Measurements from ENCODE around the gene OR7D2.

OR7D2 gene

DNA sequence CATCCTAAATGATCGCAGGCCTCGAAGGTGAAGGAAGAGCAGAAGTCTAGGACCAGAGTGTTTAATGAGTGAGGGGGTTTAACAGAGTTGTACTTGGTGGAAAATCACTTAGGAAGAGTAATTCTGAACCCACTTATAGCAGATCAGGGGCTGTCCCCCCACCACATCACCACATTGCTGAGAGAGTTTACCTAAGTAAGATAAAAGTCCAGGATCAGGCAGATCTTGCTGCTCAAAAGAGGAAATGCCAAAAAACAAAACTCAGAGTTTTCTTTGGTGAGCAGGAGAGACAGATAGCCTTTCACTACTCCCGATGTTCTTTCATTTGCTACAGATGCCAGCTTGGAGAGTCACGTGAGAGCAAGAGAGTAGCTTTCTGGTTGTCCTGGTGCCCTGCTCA lies 23.2 kb upstream of the OR7D2 start:
- Histone ChIP-seq H3K4me3 (ENCODE audit: extremely low read depth, insufficient read depth, low read length, poor library complexity, severe bottlenecking) (no peak overlapping the region), H3K27ac (ENCODE audit: low read depth, low read length, severe bottlenecking) (no peak overlapping the region), H3K36me3 (ENCODE audit: control insufficient read depth, insufficient read depth, low read length) (peaks cover 97% of the 10 kb centered on the region), H3K9me3 (ENCODE audit: control insufficient read depth, low read length) (peaks cover 67% of the 10 kb centered on the region), H3K4me1 (ENCODE audit: control insufficient read depth, insufficient read depth, low read length, poor library complexity, severe bottlenecking) (no peaks in the 10 kb centered on the region)
- WGBS, 2 experiments (ENCODE audit: insufficient coverage in 2 of 2) = 100% methylated on average over 2 to 4 of the region's 4 CpGs

DNA sequence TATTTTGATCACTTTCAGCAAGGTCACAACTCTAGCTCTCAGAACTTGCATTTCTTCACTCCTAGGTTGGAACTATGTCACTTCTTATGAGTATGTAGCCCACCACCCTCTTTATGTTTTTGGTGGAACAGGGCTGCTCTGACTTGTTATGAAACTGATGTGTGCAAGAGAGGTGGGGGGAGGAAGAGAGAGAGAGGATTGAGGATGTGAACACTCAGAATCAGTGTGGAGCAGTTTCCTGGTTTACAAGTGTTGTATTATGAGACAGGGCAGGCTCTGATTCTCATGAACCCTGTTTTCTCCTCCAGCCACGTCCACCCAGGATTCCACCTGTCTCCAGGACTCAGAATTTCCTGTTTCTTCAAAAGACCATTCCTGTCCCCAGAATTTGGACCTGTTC lies 22.5 kb upstream of the OR7D2 start:
- WGBS, 2 experiments (ENCODE audit: insufficient coverage in 2 of 2) = 88 to 93% methylated on average over 1 of the region's 1 CpG

DNA sequence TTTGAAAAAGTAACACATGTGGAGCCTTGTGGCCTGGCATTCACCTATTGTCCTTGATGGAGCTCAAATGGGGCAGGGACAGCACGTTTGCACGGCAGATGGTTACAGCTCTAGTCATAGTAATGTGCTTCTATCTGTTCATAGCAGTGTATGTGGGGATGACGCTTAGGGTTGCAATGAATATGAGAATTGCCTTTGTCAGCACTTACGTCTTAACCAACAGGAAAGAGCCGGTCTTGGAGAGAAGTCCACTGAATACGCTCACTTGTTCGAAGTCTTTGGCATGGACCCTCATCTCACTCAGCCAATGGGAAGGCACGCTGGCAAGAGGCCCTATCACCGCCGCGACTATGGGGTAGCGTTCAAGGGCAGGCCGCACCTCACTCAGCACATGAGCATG lies 18.9 kb upstream of the OR7D2 start:
- Histone ChIP-seq H3K9me3 (ENCODE audit: control insufficient read depth, low read length) (peaks cover 52% of the 10 kb centered on the region), H3K4me1 (ENCODE audit: control insufficient read depth, insufficient read depth, low read length, poor library complexity, severe bottlenecking) (no peaks in the 10 kb centered on the region), H3K36me3 (ENCODE audit: control insufficient read depth, insufficient read depth, low read length) (peaks cover 100% of the 10 kb centered on the region), H3K4me3 (ENCODE audit: extremely low read depth, insufficient read depth, low read length, poor library complexity, severe bottlenecking) (no peak overlapping the region), H3K27ac (ENCODE audit: low read depth, low read length, severe bottlenecking) (no peak overlapping the region)
- WGBS, 2 experiments (ENCODE audit: insufficient coverage in 2 of 2) = 92 to 95% methylated on average over 13 of the region's 13 CpGs

More for the DNA sequence above, 22.5 kb upstream of the OR7D2 start:
- Histone ChIP-seq H3K9me3 (ENCODE audit: control insufficient read depth, low read length) (peaks cover 67% of the 10 kb centered on the region), H3K4me3 (ENCODE audit: extremely low read depth, insufficient read depth, low read length, poor library complexity, severe bottlenecking) (no peak overlapping the region), H3K4me1 (ENCODE audit: control insufficient read depth, insufficient read depth, low read length, poor library complexity, severe bottlenecking) (no peaks in the 10 kb centered on the region), H3K27ac (ENCODE audit: low read depth, low read length, severe bottlenecking) (no peak overlapping the region), H3K36me3 (ENCODE audit: control insufficient read depth, insufficient read depth, low read length) (peaks cover 97% of the 10 kb centered on the region)

DNA sequence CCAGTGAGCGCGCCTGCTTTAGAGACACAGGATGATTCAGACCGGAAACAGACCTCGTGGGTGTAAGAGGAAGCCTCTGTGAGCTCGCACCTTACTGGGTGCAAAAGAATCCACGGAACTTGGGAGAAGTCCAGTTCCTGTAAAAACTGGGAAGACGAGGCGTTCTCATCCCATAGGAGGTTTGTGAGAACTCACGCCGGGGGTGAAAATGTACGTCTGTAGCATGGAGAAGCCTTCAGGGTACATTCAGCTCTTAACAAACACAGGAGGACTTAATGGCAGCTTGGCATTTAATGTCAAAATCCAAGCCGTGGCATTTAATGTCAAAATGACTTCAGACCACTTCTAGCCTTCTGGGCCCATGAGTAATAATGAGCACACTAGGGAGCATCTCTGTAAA lies 17.4 kb upstream of the OR7D2 start:
- Histone ChIP-seq H3K27ac (ENCODE audit: low read depth, low read length, severe bottlenecking) (no peak overlapping the region), H3K4me1 (ENCODE audit: control insufficient read depth, insufficient read depth, low read length, poor library complexity, severe bottlenecking) (no peaks in the 10 kb centered on the region), H3K9me3 (ENCODE audit: control insufficient read depth, low read length) (peaks cover 43% of the 10 kb centered on the region), H3K4me3 (ENCODE audit: extremely low read depth, insufficient read depth, low read length, poor library complexity, severe bottlenecking) (no peak overlapping the region), H3K36me3 (ENCODE audit: control insufficient read depth, insufficient read depth, low read length) (peaks cover 90% of the 10 kb centered on the region)
- WGBS, 2 experiments (ENCODE audit: insufficient coverage in 2 of 2) = 94 to 98% methylated on average over 12 of the region's 12 CpGs

DNA sequence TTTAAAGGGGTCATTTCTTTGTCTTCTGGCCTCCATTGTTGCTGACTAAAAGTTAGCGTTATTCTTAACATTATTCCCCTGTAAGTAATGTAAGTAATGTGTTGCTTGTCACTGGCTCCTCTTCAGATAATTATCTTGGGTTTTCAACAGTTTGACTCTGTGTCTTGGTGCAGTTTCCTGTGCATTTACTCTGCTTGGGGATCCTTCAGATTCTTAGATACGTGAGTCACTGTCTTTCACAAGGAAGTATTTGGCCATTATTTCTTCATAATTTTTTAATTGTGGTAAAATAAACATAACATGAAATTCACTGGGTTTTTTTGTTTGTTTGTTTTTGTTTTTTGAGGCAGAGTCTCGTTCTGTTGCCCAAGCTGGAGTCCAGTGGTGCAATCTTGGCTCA lies 13.5 kb upstream of the OR7D2 start:
- whole genome bisulfite sequencing, 2 experiments (ENCODE audit: insufficient coverage in 2 of 2) = 80 to 100% methylated on average over 1 of the region's 3 CpGs
- Histone ChIP-seq H3K27ac (ENCODE audit: low read depth, low read length, severe bottlenecking) (no peak overlapping the region), H3K9me3 (ENCODE audit: control insufficient read depth, low read length) (peaks cover 26% of the 10 kb centered on the region), H3K4me1 (ENCODE audit: control insufficient read depth, insufficient read depth, low read length, poor library complexity, severe bottlenecking) (no peaks in the 10 kb centered on the region), H3K36me3 (ENCODE audit: control insufficient read depth, insufficient read depth, low read length) (peaks cover 51% of the 10 kb centered on the region), H3K4me3 (ENCODE audit: extremely low read depth, insufficient read depth, low read length, poor library complexity, severe bottlenecking) (no peak overlapping the region)

DNA sequence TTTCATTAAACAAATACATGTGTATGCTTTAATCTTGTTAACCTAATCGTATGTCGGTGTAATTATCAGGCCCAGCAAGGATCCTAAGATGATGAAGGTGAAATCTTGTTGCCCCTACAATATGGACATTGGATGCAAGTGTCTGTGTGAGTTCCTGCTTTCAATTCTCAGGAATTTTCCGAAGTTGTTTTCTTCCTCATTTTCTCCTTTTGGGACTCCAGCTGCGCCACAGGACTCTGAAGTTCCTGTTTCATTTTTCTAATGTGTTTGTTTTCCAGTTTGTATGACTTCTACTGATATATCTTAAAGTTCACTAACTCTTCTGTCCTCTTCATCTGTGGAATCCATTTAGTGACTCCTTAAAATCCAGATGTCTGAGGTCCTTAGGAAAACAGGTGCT lies 11.9 kb upstream of the OR7D2 start:
- peaks cover 10% of the 10 kb centered on the region for H3K9me3 ChIP-seq (ENCODE audit: control insufficient read depth, low read length)
- H3K36me3 ChIP-seq (ENCODE audit: control insufficient read depth, insufficient read depth, low read length) = peaks cover 35% of the 10 kb centered on the region
- H3K4me1 ChIP-seq (ENCODE audit: control insufficient read depth, insufficient read depth, low read length, poor library complexity, severe bottlenecking) = no peaks in the 10 kb centered on the region
- WGBS, 2 experiments (ENCODE audit: insufficient coverage in 2 of 2) = 83% methylated on average over 1 to 2 of the region's 4 CpGs
- no peak overlapping the region for H3K27ac ChIP-seq (ENCODE audit: low read depth, low read length, severe bottlenecking)
- H3K4me3 ChIP-seq (ENCODE audit: extremely low read depth, insufficient read depth, low read length, poor library complexity, severe bottlenecking) = no peak overlapping the region

DNA sequence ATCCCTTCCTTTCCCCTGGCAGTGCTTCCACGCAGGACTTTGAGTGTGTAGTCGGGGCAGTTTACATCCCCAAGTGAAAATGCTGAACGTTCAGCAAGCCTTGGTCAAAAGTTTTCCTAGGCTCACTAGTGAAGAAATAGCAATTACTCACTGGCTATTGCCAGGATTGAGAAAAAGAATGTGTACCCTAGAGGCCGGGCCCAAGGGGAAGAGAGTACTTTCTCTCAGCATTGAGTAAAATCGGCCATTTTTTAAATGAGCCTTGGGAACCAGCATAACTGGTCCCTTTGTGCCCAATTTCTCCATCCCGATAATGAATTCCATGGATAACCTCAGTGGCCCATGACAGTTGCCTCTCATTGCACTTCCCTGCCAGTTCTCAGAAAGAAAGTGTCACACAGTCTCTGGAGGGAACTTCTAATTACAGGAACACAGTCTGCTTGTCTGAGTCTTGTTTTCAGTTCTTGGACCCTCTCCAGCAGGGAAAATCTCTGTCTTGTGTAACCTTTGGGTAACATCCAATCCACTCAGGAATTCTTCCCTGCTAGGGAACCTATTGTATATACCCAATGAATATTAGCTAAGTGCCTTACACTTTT lies 7.3 kb upstream of the OR7D2 start:
- Histone ChIP-seq H3K27ac (ENCODE audit: low read depth, low read length, severe bottlenecking) (no peak overlapping the region), H3K4me1 (ENCODE audit: control insufficient read depth, insufficient read depth, low read length, poor library complexity, severe bottlenecking) (no peaks in the 10 kb centered on the region), H3K36me3 (ENCODE audit: control insufficient read depth, insufficient read depth, low read length) (no peaks in the 10 kb centered on the region), H3K9me3 (ENCODE audit: control insufficient read depth, low read length) (peaks cover 11% of the 10 kb centered on the region), H3K4me3 (ENCODE audit: extremely low read depth, insufficient read depth, low read length, poor library complexity, severe bottlenecking) (no peak overlapping the region)
- WGBS, 2 experiments (ENCODE audit: insufficient coverage in 2 of 2) = 85 to 88% methylated on average over 6 of the region's 6 CpGs

DNA sequence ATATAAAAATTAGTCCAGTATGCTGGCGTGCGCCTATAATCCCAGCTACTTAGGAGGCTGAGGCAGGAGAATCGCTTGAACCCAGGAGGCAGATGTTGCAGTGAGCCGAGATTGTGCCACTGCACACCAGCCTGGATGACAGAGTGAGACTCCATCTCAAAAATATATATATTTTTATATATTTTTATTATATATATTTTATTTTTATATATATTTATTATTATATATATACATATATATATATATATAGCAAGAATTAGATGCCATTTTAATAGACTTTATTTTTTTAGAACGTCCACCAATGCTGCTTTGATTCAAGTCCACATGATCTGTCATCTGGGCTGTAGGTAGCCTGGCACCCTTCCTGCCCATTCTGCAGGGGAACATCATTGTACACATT lies 3.5 kb upstream of the OR7D2 start:
- Histone ChIP-seq H3K4me1 (ENCODE audit: control insufficient read depth, insufficient read depth, low read length, poor library complexity, severe bottlenecking) (no peaks in the 10 kb centered on the region), H3K27ac (ENCODE audit: low read depth, low read length, severe bottlenecking) (no peak overlapping the region), H3K9me3 (ENCODE audit: control insufficient read depth, low read length) (peaks cover 15% of the 10 kb centered on the region), H3K36me3 (ENCODE audit: control insufficient read depth, insufficient read depth, low read length) (no peaks in the 10 kb centered on the region), H3K4me3 (ENCODE audit: extremely low read depth, insufficient read depth, low read length, poor library complexity, severe bottlenecking) (no peak overlapping the region)
- WGBS, 2 experiments (ENCODE audit: insufficient coverage in 2 of 2) = 73 to 90% methylated on average over 2 of the region's 5 CpGs

DNA sequence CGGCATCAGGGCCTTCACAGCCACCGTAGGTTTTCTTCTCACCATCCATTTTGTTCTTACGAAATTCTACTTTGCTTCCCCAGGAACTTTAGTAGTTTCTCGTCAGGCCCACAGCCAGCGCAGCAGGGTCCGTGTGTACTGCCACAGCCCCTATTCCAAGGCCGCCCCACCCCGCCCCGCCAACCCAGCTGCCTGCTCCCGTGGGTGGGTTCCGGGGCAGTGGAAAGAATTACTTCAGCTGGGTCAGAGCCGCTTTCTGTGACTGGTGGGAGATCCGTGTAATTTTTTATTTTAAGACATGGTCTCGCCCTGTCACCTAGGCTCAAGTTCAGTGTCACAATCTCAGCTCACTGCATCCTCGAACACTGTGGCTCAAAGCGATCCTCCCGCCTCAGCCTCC lies 4.2 kb downstream of the OR7D2 start:
- peaks cover 32% of the 10 kb centered on the region for H3K9me3 ChIP-seq (ENCODE audit: control insufficient read depth, low read length)
- no peak overlapping the region for H3K27ac ChIP-seq (ENCODE audit: low read depth, low read length, severe bottlenecking)
- no peaks in the 10 kb centered on the region for H3K4me1 ChIP-seq (ENCODE audit: control insufficient read depth, insufficient read depth, low read length, poor library complexity, severe bottlenecking)
- H3K36me3 ChIP-seq (ENCODE audit: control insufficient read depth, insufficient read depth, low read length) = no peaks in the 10 kb centered on the region
- 86 to 93% methylated on average over 17 of the region's 17 CpGs for WGBS, 2 experiments (ENCODE audit: insufficient coverage in 2 of 2)
- H3K4me3 ChIP-seq (ENCODE audit: extremely low read depth, insufficient read depth, low read length, poor library complexity, severe bottlenecking) = no peak overlapping the region

DNA sequence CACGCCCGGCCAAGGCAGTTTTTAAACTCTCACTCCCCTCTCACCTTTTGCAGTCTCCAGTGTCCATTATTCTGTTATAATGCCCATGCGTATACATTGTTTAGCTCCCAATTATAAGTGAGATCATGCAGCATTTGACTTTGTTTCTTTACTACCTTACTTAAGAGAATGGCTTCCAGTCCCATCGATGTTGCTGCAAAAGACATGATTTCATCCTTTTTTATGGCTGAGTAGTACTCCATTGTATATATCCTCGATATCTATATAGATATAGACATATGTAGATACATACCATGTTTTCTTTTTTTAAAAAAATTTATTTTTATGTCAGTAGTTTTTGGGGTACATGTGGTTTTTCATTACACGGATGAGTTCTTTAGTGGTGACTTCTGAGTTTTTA lies 8.4 kb downstream of the OR7D2 start:
- H3K36me3 ChIP-seq (ENCODE audit: control insufficient read depth, insufficient read depth, low read length) = no peaks in the 10 kb centered on the region
- WGBS, 2 experiments (ENCODE audit: insufficient coverage in 2 of 2) = 81 to 82% methylated on average over 3 of the region's 6 CpGs
- H3K4me1 ChIP-seq (ENCODE audit: control insufficient read depth, insufficient read depth, low read length, poor library complexity, severe bottlenecking) = no peaks in the 10 kb centered on the region
- H3K27ac ChIP-seq (ENCODE audit: low read depth, low read length, severe bottlenecking) = no peak overlapping the region
- no peak overlapping the region for H3K4me3 ChIP-seq (ENCODE audit: extremely low read depth, insufficient read depth, low read length, poor library complexity, severe bottlenecking)
- peaks cover 51% of the 10 kb centered on the region for H3K9me3 ChIP-seq (ENCODE audit: control insufficient read depth, low read length)

DNA sequence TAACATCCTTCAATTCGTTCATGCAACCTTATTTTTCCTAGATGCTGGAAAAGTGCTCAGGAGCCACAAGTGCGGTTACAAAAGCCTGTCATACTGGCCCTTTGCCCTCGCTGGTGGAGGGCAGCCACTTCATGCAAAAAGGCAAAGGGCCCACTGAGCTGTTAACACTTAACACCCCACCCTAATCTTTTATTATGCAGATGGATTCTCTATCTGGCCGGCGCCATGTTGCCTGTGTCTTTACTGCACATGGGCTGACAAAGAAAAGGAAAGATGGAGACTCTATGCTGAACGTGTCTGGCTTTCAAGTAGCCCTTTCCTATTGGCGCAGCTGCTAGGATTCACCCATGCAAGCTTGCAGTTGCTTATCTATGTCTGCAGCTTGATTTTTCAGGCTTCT lies 10.8 kb downstream of the OR7D2 start:
- WGBS, 2 experiments (ENCODE audit: insufficient coverage in 2 of 2) = 56 to 57% methylated on average over 7 of the region's 7 CpGs
- H3K27ac ChIP-seq (ENCODE audit: low read depth, low read length, severe bottlenecking) = no peak overlapping the region
- H3K4me3 ChIP-seq (ENCODE audit: extremely low read depth, insufficient read depth, low read length, poor library complexity, severe bottlenecking) = no peak overlapping the region
- H3K4me1 ChIP-seq (ENCODE audit: control insufficient read depth, insufficient read depth, low read length, poor library complexity, severe bottlenecking) = no peaks in the 10 kb centered on the region
- H3K36me3 ChIP-seq (ENCODE audit: control insufficient read depth, insufficient read depth, low read length) = no peaks in the 10 kb centered on the region
- peaks cover 50% of the 10 kb centered on the region for H3K9me3 ChIP-seq (ENCODE audit: control insufficient read depth, low read length)

Measured in mesodermal cell (in vitro differentiated cells).